Mesothelial cell of epicardium (in vitro differentiated cells): ENCODE data around the gene FUT8. TPM values are rescaled to one million over a fixed set of nuclear protein-coding genes. Genes with fewer than 3 reads are reported as not detected.
A peak's percentile ranks its signal among the peaks of the same experiment; 100 is the strongest.

Experiments used
- DNase-seq, 2 experiments: peaks; one replicate each; pipeline ENCODE4 v3.0.0; 2021; ENCODE audit warnings: low spot score in 2 of 2; ENCODE audit not compliant: unreplicated experiment in 2 of 2
- H3K27ac Mint-ChIP-seq: 2 replicates; pipeline ENCODE4 v1.8.0; 2021; ENCODE audit warnings: mixed read lengths
- H3K27me3 Mint-ChIP-seq: 2 replicates; pipeline ENCODE4 v1.8.0; 2021; ENCODE audit warnings: low read depth, mixed read lengths
- H3K36me3 Mint-ChIP-seq: 2 replicates; pipeline ENCODE4 v1.8.0; 2021; ENCODE audit warnings: mixed read lengths
- H3K4me1 Mint-ChIP-seq: 2 replicates; pipeline ENCODE4 v1.8.0; 2021; ENCODE audit warnings: mixed read lengths
- H3K4me3 Mint-ChIP-seq: 2 replicates; pipeline ENCODE4 v1.8.0; 2021; ENCODE audit warnings: mild to moderate bottlenecking, moderate library complexity, mixed read lengths
- H3K9me3 Mint-ChIP-seq: 2 replicates; pipeline ENCODE4 v1.8.0; 2021; ENCODE audit warnings: mixed read lengths
- total RNA-seq: library from RNA; stranded (reverse); gene quantifications from 3 replicates; pipeline ENCODE4 v1.2.1, GENCODE V29; 2021
- TF ChIP-seq, protein P1 (sequence below): fragments of 200-600 bp; sonication (generic); IDR thresholded peaks from one replicate; pipeline ENCODE4 v1.5.0; 2021; ENCODE audit warnings: antibody characterized with exemption; ENCODE audit not compliant: unreplicated experiment

Gene FUT8
- total RNA-seq, 1 donor from 2014 or later: 49.4 TPM

DNA sequence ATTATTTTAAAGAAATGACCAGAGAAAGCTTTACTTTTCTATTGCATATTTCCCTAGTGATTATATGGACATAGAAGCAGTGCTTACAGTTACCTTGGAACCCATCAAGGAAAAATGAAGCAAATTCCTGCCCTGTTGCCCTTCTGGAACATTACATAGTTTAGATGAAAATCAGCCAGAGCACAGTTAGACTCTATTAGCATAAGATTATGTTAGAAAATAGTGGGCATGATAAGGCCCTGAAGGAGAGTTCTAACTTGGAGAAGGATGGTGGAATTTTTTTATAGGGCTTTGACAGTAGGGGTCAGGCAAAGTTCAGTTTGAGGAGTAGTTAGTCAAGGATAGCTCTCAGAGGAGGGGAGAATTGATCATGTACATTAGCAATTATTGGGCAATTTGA, 74.3 kb downstream of the FUT8 start:
- Mint-ChIP-seq H3K4me1 (peaks cover 40% of the 10 kb centered on the region), H3K27me3 (peaks cover 4% of the 10 kb centered on the region), H3K4me3 (no peak overlapping the region), H3K27ac (peak overlapping the region; percentile 74), H3K9me3 (peaks cover 4% of the 10 kb centered on the region), H3K36me3 (peaks cover 8% of the 10 kb centered on the region)
- TF ChIP-seq, protein P1, sequence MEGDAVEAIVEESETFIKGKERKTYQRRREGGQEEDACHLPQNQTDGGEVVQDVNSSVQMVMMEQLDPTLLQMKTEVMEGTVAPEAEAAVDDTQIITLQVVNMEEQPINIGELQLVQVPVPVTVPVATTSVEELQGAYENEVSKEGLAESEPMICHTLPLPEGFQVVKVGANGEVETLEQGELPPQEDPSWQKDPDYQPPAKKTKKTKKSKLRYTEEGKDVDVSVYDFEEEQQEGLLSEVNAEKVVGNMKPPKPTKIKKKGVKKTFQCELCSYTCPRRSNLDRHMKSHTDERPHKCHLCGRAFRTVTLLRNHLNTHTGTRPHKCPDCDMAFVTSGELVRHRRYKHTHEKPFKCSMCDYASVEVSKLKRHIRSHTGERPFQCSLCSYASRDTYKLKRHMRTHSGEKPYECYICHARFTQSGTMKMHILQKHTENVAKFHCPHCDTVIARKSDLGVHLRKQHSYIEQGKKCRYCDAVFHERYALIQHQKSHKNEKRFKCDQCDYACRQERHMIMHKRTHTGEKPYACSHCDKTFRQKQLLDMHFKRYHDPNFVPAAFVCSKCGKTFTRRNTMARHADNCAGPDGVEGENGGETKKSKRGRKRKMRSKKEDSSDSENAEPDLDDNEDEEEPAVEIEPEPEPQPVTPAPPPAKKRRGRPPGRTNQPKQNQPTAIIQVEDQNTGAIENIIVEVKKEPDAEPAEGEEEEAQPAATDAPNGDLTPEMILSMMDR: no peak
- no peak for DNase-seq

DNA sequence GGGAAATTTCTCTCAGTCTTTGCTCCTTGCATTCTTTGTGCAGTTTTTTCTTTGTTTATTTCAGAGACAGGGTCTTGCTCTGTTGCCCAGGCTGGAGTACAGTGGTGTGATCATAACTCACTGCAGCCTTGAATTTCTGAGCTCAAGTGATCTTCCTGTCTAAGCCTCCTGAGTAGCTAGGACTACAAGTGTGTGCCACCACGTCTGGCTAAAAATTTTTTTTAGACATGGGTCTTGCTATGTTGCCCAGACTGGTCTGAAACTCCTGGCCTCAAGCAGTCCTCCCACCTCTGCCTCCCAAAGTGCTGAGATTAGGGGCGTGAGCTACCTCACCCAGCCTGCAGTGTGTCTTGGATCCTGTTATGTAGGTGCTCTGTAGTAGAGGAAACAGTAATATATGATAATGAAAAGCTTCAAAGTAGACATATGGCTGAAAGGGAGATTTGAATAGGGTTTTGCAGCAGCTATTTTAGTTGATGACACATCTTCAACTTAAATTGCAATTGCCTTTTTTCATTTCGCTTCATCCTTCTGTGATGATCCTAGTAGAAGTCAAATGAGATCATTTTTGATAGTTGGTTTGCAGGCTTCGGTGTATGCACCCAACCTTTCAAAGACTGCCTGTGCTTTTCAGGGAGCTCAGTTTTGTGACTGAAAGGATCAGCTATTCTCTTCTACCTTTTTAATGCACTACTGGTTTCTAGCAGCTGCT, 75.4 kb downstream of the FUT8 start:
- Mint-ChIP-seq H3K9me3 (peaks cover 4% of the 10 kb centered on the region), H3K27ac (peak overlapping the region; percentile 55), H3K27me3 (no peaks in the 10 kb centered on the region), H3K4me3 (no peak overlapping the region), H3K36me3 (peaks cover 8% of the 10 kb centered on the region), H3K4me1 (peaks cover 40% of the 10 kb centered on the region)
- TF ChIP-seq, protein P1: no peak
- DNase-seq: no peak

DNA sequence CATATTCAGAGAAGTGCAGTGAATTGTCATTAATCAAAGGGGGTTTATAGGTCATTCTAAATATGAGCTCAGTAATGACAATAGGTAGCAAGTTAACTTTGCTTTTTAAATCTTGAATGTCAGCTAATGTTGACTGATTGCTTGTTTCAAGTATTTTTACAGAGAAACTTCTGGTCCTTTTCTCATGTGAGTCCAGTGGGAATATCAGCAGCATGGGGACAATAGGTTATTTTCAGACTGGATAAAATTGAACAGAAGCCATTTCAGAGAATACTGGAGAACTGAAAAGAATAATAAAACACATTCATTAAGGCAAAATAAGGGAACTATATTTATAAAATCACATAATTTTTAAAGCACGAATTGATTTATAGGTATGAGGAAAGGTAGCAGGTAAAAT, 78.7 kb downstream of the FUT8 start:
- TF ChIP-seq, protein P1: no peak
- peaks cover 5% of the 10 kb centered on the region for H3K36me3 Mint-ChIP-seq
- no peak for DNase-seq
- H3K27ac Mint-ChIP-seq: no peak overlapping the region
- no peak overlapping the region for H3K4me3 Mint-ChIP-seq
- H3K4me1 Mint-ChIP-seq: peaks cover 28% of the 10 kb centered on the region
- H3K27me3 Mint-ChIP-seq: no peaks in the 10 kb centered on the region
- peaks cover 9% of the 10 kb centered on the region for H3K9me3 Mint-ChIP-seq

DNA sequence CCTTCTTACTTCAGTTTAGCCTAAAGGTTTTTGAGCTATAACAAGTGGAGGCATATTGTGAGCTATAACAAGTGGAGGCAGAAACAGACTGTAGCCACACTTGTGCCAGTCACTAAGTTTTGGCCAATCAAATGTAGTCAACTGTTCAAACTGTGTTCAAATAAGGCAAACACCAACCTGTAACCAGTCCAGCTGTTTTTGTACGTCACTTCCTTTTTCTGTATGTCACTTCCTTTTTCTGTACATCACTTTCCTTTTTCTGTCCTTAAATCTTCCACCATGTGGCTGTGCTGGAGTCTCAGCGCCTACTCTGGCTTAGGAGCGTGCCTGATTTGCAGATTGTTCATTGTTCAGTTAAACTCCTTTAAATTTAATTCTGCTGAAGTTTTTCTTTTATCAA, 79.7 kb downstream of the FUT8 start:
- H3K27me3 Mint-ChIP-seq: no peaks in the 10 kb centered on the region

DNA sequence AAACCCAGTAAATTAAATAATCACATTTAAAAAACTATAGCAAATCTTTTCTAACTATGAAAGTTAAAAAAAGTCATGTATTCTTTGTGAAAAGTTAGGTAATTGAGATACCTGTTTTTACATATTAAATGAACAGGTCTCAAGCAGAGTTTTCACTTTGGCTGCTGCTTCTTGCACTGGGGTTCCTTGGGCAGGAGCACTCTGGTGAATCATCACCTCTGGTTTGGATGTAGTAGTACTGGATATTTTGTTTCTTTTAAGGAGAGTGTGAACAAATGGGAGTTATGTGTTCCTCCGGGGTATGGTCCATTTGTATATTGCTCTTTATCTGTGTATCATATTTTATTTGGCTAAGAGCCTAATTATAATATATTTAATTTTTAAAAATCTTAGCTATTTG, 82.7 kb downstream of the FUT8 start:
- H3K27me3 Mint-ChIP-seq: no peaks in the 10 kb centered on the region
- TF ChIP-seq, protein P1: no peak
- peaks cover 11% of the 10 kb centered on the region for H3K9me3 Mint-ChIP-seq
- no peak for DNase-seq
- H3K27ac Mint-ChIP-seq: no peak overlapping the region
- peaks cover 19% of the 10 kb centered on the region for H3K4me1 Mint-ChIP-seq
- peaks cover 8% of the 10 kb centered on the region for H3K36me3 Mint-ChIP-seq
- H3K4me3 Mint-ChIP-seq: no peak overlapping the region

More for the DNA sequence above, 79.7 kb downstream of the FUT8 start:
- TF ChIP-seq, protein P1: no peak
- Mint-ChIP-seq H3K27ac (no peak overlapping the region), H3K4me1 (peaks cover 20% of the 10 kb centered on the region), H3K4me3 (no peak overlapping the region), H3K36me3 (peaks cover 8% of the 10 kb centered on the region), H3K9me3 (peaks cover 15% of the 10 kb centered on the region)
- no peak for DNase-seq
